Stimulated activated CD4-positive, alpha-beta T cell treated with anti-CD3 and anti-CD28 coated beads, Interleukin-4, amount 100 ng/mL, for 48 hours (primary cell): ENCODE measurements around the gene AP2M1.

Experiments
- DNase-seq, 2 donors: peaks; one replicate each; pipeline ENCODE4 v3.0.0-alpha.2; 2020; ENCODE audit warnings: low read depth in 2 of 2

AP2M1 gene

DNA sequence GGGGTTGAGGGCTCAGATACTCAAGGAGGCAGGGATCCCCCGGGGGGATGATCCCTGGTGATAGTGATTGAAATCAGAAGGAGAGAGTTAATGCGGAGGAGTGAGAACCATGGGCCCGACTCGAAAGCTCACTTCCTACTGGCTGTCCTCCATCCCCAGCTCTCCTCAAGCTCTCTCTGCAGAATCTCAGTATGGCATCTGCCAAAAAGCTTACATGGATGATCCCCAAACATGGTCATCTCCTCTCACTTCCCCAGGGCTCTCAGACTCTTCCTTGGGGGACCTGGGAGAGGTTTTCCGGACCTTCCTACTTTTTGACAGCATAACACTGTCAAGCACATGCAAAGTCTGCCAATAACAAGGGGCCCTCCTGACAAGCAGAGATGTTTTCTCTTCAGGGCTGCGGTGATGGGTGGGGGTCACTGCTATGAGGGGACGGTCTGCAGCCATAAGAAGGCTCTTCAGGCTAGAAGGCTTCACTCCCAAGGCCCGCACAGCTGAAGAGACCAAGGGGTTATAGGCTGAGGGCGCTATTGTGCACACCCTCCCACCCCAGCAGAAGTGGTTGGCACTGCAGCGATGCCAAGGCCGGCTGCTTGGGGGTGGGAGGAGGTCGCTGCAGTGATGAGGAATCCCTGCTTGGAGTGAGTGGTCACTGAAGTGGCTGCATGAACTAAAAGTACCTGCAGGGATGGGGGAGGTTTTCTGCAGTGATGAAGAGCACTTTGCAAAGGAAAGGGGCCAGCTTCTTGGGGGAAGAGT is 53.9 kb downstream of the AP2M1 start:
- DNase-seq = no peak

DNA sequence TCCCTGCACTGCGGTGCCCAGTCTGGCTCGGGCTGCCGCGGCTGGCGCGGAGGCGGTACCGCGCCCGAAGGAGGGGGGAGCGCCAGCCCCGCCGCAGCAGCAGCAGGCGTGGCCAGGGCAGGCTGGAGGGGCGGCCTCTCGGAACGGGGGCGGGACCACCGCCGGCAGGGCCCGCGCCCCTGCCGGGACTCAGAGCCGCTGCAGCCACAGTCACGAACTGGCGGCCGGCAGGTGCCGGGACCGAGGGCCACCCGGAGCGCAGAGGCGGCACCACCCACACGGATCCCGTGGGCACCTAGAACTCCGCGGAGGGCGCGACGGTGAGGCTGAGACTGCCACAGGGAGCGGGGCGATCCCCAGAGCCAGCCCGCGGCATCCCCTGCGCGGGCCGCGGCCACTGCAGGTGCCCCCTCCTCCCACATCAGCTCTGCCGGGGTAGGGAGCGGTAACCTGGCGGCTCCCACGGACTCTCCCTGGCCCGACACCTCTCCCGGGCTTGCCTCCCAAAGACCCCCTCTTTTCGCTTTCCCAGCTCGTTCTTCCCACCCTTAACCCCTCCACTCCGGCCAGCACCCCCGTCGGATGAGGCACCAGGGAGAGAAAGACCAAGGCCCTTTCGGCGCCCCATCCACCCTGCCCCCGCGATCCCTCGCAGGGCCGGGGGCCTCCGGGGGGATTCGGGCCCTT is 54.9 kb downstream of the AP2M1 start, which contains the start of gene VWA5B2:
VWA5B2 (plus strand) TSS at position 192 of the 687 bp plus-strand sequence. CDS start 944 bp downstream, outside the sequence.
- DNase-seq = peak; percentile 54 to 56

DNA sequence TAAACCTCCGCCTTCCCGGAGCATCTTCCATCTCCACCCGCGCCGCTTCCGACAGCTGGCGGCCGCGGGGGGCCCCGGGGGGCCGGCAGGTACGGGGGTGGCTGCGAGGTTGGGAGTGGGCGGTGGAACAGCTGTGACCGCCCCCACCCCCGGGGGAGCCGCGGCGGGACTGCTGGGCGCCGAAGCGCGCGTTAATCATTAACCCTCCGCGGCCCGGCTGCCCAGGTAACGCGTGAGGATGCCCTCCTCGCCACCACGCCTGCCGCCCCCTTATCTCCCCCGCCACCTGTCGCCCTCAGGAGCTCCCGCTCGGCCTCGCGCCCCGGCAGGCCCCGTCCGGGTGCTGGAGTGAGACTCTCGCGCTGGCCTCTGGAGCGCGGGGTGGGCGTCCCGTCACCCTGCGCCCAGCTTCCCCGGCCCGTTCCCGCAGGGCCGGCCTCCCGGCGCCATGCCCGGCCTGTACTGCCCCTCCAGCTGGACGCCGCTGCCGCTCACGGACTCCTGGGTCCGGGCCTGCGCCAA is 55.5 kb downstream of the AP2M1 start:
- DNase-seq = no peak

DNA sequence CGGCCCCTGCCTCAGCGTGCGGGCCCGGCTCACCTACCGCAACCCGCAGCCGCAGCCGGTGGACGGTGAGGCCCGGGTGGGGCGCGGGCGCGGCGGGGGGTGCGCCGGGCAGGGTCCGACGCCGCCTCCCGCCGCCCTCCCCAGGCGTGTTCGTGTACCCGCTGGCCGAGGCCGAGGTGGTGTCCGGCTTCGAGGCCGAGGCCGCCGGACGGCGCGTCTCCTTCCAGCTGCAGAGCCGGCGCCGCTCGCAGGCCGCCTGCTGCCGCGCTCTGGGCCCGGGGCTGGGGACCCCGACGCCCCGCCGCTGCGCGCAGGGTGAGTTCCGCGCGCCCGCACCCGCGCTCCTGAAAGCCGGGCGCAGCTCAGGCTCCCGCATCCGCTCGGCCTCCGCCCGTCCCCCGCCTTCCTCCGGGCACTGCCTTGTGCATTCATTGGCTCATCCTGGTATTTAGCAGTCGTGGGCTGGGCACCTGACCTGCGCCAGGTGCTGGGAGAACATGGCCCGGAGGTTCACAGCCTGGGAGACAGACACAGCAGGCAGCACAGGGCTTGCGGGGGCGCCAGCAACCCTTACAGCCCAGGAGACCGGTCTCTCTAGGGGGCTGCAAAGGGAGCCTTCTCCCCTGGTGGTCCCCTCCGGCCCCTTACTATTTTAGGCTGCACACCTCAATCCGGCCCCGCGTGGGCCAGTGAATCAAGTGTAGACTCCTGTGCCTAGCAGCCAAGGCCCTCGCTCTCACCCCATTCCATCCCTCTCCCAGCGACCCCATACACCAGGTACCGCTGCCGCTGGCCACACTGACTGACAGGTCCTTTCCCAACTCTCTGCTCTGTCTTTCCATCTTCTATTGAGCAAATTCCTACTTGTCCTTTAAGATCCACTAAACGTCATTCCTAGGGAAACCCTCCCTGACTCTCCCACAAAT is 56.2 kb downstream of the AP2M1 start:
- DNase-seq = no peak

DNA sequence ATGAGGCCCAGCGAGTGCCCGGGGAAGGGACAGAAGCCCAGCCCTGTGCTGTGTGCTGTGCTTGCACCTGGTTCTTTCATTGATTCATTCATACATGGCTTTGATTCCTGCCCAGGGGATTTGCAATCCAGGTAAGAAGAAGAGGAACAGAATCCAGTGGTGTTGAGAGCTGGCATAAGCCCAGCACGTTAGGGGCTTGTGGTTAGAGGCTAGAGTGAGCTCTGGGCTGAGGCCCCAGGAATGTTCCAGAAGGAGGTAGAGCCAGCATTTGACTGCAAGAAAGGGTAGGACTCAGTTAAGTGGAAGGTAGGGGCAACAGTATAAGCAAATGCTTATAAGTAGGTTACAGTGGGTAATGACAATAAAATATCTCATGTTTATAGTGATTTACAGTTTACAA is 57.0 kb downstream of the AP2M1 start:
- no peak for DNase-seq

DNA sequence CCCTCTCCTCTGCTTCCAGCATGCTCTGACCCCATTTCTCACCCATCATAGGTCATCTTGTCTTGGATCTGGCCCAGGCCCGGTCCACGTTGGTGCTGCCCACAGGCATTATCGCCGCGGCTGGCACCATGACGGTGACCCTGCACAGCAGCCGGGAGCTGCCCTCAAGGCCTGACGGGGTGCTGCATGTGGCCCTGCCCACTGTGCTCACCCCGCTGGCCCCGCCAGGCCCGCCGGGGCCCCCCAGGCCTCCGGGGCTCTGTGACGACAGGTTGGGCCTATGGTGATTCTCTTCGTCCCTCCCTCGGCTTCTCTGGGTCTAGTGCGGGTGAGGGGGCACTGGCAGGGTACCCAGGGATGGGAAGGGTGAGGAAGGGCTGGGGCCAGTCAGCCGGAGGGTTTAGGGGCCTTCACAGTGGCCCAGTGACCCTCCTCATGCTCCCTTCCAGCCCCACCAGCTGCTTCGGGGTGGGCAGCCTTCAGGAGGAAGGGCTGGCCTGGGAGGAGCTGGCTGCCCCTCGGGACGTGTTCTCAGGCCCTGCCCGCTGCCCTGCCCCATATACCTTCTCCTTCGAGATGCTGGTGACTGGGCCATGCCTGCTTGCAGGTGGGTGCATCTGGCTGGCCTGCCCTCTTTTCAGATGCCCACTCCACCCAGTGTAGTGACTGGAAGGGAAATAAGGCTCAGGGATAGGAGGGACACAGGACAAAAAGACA is 58.6 kb downstream of the AP2M1 start:
- DNase-seq = no peak
